ENCODE results near the gene ASPHD1.

- no peak for TF ChIP-seq POLR2A (IDR thresholded peaks at IDR 0.05)
- TF ChIP-seq, protein P1, sequence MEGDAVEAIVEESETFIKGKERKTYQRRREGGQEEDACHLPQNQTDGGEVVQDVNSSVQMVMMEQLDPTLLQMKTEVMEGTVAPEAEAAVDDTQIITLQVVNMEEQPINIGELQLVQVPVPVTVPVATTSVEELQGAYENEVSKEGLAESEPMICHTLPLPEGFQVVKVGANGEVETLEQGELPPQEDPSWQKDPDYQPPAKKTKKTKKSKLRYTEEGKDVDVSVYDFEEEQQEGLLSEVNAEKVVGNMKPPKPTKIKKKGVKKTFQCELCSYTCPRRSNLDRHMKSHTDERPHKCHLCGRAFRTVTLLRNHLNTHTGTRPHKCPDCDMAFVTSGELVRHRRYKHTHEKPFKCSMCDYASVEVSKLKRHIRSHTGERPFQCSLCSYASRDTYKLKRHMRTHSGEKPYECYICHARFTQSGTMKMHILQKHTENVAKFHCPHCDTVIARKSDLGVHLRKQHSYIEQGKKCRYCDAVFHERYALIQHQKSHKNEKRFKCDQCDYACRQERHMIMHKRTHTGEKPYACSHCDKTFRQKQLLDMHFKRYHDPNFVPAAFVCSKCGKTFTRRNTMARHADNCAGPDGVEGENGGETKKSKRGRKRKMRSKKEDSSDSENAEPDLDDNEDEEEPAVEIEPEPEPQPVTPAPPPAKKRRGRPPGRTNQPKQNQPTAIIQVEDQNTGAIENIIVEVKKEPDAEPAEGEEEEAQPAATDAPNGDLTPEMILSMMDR (IDR thresholded peaks at IDR 0.05): no peak
Observed at GRCh38 chr16:29854520-29855100, 45.7 kb upstream of the ASPHD1 start.

Measured in lower leg skin (tissue), 3 donors.